Femur (tissue), 1 donor: ENCODE measurements around the gene TXNDC9.
"Not testable (repeated sequence)": the region's sequence is repeated elsewhere in the genome, so short reads cannot be mapped to it uniquely, and the experiment has no call there.

Experiments
- DNase-seq: peaks from one replicate; pipeline ENCODE4 v3.0.0-alpha.2; 2017

The TXNDC9 gene

DNA sequence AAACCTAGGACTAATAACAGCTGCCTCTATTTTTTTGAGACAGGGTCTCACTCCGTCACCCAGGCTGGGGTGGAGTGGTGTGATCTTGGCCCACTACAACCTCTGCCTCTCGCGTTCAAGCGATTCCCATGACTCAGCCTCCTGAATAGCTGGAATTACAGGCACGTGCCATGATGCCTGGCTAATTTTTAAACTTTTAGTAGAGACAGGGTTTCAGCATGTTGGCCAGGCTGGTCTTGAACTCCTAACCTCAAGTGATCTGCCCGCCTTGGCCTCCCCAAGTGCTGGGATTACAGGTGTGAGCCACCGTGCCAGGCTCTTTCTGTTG is 18.3 kb downstream of the TXNDC9 start:
- DNase-seq, result not testable (repeated sequence)

DNA sequence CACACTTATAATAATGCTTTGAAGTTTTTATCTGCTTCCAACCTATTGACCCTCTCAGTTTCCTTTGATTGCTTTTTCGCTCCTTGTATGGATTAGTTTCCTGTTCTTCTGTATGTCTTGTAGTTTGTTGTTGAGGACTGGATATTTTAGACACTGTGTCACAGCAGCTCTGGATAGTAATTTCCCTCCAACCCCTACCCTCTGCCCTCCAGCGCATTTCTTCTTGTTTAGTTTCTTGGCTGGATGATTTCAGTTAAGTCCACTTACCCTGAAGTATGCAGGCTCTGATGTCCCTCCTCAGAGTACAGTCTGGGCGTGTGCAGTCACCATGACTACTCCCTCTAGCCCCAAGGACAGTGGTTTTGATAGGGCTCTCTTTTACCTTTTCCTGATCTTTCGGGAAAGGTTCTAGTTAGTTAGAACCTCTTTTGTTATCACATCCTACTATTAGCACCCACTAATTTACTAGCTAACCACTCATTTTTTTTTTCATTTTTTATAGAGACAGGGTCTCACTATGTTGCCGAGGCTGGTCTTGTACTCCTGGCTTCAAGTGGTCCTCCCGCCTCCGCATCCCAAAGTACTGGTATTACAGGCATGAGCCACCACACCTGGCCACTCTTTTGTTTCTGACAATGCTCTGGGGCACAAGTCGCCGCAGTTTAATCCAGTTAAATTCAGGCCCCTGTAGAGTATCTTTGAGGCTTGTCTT is 18.8 kb downstream of the TXNDC9 start:
- DNase-seq, result no peak

GRCh38 chr2:99301097-99301496 is 35.0 kb downstream of the TXNDC9 start, which contains the start of gene LYG1:
TSS of gene LYG1 (minus strand) at chr2:99301197. CDS start at chr2:99295670, 5,527 bp downstream.
- DNase-seq, result not testable (repeated sequence)

- no peak for DNase-seq
Measured at GRCh38 chr2:99299580-99299979, 36.6 kb downstream of the TXNDC9 start.

DNA sequence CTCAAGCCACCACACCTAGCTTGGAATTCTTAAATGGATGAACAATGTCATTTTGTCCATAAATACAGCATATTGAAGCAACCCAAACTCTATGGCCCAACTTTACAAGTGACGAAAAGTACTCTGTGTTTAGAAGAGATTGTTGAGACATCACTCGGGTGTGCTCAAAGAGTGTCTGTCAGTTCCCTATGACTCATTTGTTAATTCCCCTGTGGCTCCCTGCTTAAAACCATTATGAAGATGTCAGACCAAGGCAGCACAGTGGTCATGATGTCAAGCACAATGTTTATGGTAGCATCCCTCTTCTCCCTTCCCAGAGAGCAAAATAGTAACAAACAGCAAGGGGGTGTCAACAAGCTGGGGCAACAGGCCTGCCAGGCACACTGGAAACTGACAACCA is 38.1 kb downstream of the TXNDC9 start:
- no peak for DNase-seq

- no peak for DNase-seq
Measured at GRCh38 chr2:99285526-99285925, 50.6 kb downstream of the TXNDC9 start.

DNA sequence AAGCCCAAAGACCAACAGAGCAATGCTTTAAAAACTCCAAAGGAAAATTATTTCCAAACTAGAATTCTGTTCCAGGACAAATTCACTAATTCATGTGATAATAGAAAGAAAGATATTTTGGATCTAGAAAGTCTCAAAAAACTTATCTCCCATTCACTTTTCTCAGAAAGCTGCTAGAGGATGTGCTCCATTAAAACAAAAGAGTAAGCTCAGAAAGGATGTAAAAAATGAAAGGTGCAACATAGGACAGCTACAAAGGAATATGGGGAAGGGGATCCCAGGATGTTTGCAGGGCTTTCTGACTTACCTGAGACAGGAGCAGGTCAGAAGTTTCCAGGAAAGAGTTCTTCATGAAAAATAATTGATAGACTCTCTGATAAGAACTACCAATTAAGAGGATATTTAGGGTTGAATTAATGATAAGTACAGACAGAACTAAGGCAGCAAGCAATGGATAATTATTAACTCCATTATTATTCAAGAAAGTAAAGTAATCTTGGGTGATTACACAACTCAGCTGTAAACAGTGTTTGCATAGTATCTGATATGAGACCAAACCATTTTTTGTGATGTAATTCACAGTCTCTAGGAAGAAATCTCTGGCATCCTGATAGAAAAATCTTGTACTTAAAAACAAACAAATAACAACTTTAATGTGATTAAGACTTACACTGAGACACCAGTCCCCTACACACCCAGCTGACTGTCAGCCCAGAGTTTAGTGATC is 56.0 kb downstream of the TXNDC9 start:
- DNase-seq, result no peak

GRCh38 chr2:99278793-99279291 is 57.3 kb downstream of the TXNDC9 start:
- no peak for DNase-seq

DNA sequence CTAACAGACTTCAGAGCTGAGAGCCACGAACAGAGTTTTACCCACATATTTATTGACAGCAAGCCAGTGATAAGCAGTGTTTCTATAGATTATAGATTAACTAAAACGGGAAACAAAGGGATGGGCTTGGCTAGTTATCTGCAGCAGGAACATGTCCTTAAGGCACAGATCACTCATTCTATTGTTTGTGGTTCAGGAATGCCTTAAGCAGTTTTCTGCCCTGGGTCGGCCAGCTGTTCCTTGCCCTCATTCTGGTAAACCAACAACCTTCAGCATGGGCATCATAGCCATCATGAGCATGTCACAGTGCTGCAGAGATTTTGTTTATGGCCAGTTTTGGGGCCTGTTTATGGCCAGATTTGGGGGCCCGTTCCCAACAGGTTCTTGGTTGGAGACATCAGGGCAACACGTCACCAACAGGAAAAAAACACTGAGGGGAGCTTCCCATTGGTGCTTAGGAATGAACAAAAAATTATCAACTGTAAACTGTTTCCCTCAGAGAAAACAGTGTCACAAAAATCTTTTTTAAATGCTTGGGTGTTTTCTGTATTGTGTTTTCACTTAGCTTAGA is 57.9 kb downstream of the TXNDC9 start:
- DNase-seq, result not testable (repeated sequence)

- DNase-seq, result no peak
Measured at GRCh38 chr2:99275882-99276281, 60.3 kb downstream of the TXNDC9 start.
